ENCODE data around the gene TMOD2.

- TF ChIP-seq EP300 (IDR thresholded peaks at IDR 0.05): no peak
- TF ChIP-seq CTCF (IDR thresholded peaks at IDR 0.05): no peak
- TF ChIP-seq POLR2AphosphoS5 (IDR thresholded peaks at IDR 0.05): no peak
These were observed 14.4 kb downstream of the TMOD2 start for GRCh38 chr15:51765751-51766150.

Data from suprapubic skin (tissue), 4 donors.